Activated CD8-positive, alpha-beta memory T cell treated with anti-CD3 and anti-CD28 coated beads, Interleukin-2, amount 50 U/mL, for 48 hours (primary cell): ENCODE data around the gene UNC5B.
"Not testable (repeated sequence)": the region's sequence is repeated elsewhere in the genome, so short reads cannot be mapped to it uniquely, and the experiment has no call there.

Source experiments
- DNase-seq: peaks from one replicate; pipeline ENCODE4 v3.0.0-alpha.2; 2020

Gene UNC5B

DNA sequence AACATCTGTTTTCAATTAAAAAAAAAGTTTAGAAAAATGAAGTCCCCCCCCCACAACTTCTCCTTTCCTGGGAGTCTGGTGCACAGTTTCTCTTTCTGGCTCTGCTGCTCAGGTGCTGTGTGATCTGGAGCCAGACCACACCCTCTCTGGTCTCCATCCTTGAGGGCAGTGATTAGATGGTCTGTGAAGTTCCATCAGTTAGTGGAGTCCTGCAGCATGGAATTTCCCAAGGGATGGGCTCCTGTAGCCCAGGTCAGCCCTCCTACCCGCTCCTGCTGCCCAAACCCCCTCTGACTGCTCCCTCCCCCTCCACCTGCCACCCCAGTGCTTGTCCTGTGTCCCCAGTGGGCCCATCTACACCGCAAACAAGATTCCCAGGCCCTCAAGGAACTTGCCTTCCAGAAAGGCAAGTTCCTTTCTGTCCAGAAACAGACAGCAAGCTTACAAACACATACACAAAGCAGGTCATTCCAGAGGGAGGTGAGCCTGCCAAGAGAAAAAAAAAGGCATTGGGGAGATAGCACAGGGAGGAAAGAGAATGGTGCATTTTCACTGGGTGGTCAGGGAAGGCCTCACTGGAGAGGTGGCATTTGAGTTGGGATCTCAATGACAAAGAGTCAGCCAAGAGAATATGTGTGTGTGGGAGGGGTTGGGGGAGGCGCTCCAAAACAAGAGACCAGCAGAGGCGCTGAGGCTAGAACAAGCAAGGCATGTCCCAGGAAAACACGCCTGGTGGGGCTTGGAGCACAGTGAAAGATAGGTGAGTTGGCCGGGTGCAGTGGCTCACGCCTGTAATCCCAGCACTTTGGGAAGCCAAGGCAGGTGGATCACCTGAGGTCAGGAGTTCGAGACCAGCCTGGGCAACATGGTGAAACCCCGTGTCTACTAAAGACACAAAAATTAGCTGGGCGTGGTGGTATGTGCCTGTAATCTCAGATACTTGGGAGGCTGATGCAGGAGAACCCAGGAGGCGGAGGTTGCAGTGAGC lies 57.2 kb downstream of the UNC5B start:
- no peak for DNase-seq

DNA sequence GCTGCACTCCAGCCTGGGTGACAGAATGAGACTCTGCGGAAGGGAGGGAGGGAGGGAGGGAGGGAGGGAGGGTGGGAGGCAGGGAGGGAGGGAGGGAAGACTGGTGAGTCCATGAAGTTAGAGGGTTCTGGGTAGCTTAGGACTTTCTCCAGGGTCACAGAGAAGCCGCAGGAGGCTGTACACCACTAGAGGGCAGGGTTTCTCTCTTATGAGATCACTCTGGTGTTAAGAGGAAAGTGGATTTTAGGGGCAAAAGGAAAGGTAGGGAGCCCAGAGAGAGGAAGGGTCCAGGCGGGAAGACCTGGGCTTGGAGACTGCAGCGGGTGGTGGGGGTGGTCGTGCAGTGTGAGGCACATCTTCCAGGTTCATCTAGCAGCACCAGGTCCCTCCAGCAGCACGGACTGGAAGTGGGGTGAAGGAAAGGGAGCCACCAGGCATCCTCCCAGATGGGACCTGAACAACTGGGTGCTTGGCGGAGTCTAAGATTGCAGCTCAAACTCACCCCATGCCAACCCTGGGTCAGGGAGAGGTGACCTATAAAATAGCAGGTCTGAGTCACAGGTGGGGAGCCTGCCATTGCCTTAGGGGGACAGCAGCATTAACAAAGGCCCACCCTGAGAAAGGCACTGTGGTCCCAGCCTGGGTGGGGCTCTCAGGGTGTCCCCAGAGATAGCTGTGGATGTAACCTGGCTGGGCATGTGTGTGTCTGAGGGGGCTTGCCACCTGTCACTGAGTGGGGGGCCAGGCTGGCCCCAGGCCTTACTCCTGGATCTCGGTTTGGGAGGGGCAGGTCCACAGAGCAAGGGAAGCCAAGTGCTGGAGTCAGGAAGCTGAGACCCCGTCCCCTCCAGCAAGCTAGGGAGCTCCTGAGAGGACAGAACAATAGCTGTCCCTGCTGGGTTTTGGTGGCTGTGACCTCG lies 58.2 kb downstream of the UNC5B start:
- no peak for DNase-seq

DNA sequence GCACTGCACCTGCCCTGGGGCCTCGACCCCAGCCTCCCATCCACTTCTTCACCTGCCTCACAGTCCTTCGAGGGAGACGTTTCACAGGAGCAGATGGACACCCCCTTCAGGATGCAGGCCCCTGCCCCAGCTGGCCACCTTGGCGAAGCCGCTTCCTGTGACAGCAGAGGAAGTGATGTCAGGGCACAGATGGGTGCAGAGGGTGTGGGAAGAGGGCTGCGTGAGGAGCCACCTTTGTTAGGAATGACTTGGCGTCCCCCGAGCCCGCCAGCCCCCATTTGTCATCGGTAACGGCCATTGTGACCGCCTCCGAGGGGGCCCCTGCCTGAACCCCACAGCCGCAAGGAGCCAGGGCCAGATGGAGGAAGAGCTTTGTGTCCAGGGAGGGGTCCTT lies 59.3 kb downstream of the UNC5B start:
- DNase-seq: no peak

DNA sequence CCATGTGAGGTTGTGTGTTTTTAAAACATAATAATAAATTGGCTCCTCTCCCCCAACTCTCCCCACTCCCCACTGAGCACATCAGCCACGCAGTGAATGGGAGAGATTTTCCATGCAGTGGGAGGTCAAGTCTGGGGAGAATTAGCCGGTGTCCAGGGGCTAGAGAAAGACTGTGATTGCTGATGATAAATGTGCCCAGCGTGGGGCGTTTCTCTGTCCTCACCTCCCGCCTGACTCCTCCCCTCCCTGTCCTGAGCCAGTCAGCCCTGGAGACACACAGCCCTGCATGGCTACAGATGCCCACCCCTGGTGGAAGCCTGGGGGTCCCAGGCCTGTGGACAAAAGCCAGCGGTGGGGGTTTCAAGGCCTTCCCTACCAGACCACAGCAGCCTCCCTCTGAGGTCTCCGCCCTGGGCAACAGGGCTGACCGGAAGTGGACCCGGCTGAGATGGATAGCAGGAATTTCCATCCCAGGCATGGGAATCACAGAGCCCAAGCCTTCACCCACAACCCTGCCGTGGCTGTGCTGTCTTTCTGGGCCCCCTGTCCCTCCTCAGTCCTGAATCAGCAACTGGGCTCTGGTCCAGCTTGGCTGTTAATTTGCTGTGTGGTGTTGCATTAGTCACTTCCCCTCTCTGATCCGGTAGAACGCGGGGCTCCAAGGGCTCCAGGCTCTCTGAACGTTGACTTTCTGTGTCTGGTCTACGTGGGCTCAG lies 59.8 kb downstream of the UNC5B start:
- DNase-seq: no peak

DNA sequence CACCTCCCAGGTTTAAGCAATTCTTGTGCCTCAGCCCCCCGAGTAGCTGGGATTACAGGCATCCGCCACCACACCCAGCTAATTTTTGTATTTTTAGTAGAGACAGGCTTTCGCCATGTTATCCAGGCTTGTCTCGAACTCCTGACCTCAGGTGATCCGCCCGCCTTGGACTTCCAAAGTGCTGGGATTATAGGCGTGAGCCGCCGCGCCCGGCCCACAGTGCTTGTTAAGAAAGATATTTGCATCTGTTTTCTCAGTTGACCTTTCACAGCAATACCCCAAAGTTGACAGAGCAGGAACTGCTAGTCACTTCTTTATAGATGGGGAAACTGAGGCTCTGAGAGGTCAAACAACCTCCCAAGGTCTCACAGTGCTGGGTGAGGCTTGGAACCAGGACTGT lies 60.6 kb downstream of the UNC5B start:
- not testable (repeated sequence) for DNase-seq

DNA sequence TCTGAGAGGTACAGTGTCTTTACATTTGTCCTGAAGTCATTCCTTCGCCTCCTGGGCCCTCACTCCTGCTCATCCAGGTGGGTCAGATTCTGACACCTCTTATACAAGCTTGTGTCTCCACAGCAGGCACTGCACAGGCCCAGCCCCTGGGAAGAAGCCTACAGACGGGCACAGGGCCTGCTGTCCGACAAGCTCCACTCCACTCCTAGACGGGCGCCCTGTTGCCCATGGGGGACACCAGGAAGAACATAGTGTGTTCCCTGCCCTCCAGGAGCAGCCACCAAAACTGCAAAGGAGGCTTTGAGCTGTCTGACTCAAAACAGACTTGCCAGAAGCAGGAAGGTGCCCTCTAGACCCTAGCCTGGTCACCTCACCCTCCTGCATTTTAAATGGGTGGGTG lies 61.1 kb downstream of the UNC5B start:
- DNase-seq: no peak

DNA sequence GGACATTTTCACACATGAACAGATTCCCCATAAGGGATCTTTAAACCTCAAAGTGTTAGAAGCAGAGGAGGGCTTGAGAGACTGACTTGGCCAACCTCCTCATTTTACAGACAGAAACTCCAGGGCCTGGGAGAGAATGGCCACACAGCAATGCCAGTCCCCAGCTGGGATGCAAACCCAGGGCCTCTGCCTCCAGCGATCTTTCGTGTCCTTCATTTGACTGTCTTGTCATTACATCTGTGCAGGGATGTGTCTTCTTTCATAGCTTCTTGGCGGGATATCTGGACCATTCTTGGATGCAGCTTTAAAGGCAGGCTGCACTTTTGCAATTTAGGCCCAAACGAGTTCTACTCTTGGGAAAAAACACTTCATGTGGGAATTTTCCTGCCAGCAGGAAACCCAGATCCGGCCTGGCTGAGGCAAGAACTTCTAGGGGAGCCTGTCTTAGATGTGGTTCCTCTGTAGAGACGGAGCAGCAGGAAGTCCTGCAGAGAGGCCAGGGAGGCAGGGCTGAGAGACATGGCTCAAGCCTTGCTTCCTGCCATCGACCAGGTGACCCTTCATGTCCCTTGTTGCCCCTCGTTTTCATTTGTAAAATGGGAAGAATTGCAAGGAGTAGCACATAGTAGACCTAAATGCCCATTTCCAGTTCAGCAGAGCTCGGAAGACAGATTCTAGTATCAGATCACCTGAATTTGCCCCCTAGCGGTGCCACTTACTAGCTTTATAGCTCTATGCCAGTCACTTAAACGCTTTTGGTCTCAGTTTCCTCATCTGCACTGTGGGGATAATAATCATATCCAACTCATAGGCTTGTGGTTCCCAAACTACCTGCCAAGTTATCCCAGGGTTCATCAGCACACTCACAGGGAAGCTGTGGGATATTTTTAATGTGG lies 62.8 kb downstream of the UNC5B start:
- no peak for DNase-seq

DNA sequence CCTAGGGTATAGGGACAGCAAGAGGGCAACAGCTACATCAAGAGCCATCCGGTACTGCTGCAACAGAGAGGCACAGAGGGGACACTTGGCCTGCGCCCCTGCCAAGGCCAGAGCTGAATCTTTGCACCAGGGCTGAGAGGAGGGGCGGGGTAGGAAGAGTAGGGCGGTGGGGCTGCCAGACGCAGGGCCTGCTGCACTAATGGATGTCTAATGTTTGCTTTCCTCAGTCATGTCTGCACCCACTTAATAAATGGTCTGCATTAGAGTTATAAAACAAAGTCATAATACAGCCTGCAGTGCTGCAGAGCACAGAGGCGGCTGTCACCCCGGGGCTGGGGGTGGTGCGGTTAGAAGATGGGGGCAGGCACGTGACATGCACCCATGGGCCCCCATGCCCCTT lies 64.5 kb downstream of the UNC5B start:
- DNase-seq: no peak

DNA sequence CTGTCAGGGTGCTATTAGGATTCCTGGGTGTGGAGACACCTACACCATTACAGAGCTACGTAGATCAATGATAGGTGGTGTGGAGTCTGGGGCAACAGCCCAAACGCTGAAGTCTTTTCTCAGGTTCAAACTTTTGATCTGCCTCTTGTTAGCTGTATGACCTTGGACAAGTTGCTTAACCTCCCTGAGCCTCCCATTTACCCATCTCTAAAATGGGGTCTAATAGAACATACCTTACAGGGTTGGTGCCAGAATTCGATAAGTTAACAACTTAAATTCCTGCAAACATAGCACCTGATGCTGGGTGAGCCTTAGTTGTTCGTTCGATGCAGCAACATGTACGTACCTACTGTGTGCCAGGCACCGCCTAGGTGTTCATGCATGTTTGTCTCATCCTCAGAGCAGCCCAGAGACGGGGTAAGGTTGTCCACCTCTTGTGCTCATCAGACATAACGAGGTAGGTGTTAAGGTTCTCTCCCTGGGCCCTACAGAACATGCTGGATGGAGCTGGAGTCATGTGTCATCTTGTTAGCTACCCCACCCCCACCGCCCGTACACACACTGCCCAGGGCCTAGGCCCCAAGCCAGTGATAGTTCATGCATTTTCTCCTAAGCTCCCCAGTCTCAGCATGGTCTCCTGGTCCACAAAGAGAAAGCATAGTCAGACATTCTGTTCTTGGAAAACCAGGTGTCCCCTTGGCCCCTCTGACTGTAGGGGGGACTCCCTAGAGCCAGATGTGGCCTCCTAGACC lies 65.7 kb downstream of the UNC5B start:
- no peak for DNase-seq

DNA sequence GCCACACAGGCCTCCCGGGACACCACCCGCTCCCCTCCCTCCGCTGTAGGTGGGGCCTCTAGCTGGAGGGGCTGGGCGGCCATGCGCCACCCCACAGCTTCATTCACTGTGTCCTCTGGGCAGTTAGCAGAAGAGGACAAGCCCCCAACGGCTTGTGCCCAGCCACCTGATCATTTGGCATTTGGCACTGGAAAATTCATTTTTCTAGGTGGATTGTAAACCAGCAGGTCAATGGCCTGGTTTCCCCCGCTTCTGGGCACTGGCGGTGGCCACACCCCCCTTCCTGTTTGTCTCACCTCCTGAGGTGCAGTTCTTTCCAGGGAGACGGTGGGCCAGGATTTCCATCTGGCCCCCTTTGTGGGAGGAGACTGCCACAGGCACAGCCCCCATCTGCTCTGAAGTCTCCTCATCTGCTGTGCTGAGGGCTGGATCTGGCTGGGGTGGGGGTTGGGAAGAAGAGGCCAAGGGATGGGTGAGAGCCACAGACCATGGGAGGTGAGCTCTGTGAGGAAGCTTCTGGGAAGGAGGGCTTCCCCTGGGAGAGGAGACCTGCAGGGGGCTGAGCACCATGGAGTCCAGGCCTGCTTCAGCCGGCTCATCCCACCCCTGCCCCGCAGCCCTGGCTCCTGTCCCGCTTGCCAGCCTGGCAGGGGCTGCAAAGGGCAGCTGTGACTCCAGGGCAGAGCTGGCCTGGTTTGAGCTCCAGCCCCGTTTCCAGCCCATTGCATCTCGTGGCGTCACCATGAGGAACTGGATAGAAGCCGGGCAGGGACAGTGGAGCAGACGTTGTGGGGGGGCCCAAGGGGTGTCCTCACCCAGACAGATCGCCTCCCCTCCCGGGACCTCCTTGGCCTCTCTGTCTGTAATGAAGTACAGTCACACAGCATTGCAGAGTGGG lies 66.6 kb downstream of the UNC5B start:
- DNase-seq: no peak

DNA sequence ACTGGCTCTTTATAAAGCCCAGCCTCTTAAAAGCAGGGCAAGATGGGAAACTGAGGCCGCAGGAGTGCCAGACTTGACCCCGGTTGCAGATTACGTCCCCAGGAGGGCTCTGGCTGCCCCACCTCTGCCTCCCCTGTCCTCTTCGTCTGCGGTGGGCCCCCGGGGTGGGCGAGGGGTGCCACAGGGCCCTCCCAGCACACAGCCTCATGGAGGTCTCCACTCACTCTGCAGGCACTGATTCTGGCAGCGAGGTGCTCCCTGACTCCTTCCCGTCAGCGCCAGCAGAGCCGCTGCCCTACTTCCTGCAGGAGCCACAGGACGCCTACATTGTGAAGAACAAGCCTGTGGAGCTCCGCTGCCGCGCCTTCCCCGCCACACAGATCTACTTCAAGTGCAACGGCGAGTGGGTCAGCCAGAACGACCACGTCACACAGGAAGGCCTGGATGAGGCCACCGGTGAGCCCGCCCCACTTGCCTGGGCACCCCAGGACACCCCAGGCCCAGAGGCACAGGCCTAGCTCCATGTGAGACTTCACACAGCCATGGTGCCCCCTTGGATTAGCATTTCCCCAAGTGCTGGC lies 67.3 kb downstream of the UNC5B start:
- no peak for DNase-seq

DNA sequence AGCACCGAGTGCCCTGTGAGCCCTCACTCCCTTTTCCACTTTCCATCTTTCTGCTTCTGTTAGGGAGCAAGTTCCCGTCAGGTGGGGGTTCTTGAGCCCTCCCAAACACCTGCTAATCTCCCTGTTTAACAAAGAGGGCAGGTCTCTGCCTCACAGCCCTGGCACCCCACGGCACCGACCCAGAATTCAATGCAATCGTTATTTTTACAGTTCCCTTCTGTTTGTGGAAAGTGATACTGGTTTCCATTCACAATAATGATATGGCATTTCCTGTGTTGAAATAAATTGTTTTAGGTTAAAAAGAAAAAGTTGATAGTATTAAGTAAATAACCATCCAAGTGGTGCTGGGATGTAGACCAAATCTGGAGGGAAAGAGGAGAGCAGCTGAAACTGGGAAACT lies 67.8 kb downstream of the UNC5B start:
- DNase-seq: no peak

DNA sequence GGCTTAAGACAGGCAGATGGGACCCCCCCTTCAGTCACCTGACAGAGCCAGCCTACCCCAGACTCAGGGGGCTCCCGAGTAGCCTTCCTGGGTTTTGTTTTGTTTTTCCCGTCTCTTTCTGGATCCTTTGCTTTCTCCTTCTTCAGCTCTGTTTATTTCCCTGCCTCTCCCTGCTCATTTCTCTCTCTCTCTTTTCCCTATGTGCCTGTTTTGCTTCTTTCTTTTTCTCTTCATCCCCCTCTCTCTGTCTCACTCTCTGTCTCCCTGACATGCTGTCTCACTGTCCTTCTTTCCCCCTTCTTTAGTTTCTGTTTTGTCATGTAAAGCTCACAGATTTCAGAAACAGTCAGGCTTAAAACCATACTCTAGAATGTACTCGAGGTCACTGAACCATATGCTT lies 68.5 kb downstream of the UNC5B start:
- DNase-seq: no peak

DNA sequence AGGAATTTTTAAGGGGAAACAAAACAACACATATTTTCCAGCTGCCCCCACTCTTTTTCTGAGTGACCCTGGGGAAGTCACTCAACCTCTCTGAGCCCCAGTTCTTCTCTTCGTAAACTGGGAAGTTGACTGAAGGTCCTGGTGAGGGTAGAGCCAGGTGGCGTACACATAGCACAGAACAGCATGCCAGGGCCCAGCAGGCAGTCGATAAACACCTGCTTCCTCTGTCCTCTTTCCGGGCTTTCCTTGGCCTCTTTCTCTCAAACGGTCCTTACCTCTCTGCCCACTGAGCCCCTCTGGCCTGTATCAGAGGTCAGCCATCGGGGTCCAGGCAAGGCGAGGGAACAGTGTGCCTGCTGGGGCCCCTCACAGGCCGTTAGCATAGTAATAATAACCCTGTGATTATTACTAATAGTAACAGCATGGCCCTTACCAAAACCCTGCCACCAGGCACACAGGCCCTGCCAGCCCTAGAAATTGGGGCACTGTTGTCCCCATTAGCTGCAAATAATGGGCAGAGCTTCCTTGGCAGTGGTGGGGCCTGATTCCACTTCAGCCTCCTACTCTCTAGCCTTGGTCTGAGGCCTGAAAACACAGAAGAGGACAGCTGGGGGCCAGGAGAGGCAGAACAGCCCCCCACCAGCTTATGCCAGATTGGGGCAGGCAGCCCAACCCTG lies 69.4 kb downstream of the UNC5B start:
- DNase-seq: no peak

DNA sequence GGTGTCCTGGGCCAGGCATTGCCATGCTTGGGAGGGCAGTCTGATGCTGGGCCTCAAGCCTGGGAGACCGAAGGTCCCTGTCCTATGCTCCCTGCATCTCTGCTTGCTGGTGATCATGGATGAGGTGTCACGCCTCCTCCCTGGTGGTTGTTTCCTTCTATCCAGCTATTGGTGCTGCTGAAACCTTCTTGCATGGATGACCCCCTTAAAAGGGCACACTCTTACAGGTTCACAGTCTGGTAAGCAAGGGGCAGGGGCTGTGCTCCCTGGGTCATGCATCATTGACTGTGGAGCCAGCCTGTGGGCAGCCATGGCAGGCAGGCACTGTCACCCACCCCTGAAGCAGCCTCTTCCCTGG lies 69.9 kb downstream of the UNC5B start:
- no peak for DNase-seq

DNA sequence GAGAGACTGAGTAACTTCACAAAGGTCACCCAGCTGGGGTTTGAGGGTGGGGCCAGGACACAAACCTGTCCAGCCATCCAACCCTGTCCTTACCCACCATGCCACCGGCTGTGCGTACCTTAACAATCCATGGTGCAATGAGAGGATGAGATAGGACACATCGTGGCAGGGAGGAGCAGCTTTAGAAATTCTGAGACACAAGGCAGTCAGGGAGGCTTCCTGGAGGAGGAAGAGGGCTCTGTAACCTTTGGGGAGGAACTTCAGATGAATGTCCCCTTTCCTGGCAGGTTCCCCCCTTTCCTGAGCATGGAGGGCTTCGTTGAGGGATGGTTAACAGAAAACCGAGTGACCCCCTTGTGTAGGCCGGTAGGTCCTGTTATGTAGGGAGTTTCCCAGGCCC lies 71.0 kb downstream of the UNC5B start:
- DNase-seq: no peak

DNA sequence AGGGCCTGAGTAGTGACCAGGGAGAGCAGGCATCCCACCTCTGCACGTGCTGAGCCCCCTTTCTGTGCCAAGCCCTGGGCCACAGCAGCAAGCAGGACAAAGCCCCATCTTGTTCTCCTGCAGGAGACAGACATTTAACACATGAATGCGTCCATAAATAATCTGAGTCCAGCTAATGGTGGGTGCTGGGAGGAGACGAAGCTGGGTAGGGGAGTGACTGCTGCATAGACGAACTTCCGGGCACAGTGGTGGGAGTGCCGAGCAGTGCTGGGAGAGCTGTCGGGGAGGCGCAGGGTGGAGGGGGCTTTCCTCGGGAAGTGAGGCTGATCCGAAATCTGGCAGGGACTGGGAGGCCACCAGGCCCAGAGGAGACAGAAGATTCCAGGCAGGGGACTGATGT lies 71.5 kb downstream of the UNC5B start:
- no peak for DNase-seq

DNA sequence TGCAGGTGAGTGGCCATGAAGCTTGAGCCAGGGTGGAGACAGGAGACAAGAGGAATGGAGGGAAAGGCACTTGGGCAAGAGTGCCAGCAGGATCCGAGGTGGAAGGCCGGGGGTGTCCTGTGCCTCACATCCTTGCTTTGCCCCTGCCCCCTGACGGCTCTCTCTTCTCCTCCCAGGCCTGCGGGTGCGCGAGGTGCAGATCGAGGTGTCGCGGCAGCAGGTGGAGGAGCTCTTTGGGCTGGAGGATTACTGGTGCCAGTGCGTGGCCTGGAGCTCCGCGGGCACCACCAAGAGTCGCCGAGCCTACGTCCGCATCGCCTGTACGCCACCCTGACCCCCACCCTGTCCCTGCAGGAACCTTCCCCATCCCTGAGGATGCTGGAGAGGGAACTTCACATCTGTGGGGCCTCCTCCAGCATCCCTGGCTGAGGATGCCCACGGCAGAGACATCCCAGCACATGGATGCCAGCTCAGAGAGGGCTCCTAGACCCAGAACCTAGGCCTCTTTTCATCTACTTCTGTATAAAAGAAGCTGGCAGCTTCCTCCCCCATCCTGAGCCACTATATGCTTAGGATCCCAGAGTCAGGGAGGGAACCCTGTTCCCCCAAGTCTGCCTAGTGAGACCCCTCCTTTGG lies 72.3 kb downstream of the UNC5B start:
- no peak for DNase-seq

GRCh38 chr10:71285180-71285545 lies 72.8 kb downstream of the UNC5B start:
- peak; percentile 70 for DNase-seq
